ENCODE data around the gene PIP5K1C. TPM values are rescaled to one million over a fixed set of nuclear protein-coding genes. Genes with fewer than 3 reads are reported as not detected.

PIP5K1C gene
- total RNA-seq, 2 donors from 2014 or later: 16.6 to 30.7 TPM

DNA sequence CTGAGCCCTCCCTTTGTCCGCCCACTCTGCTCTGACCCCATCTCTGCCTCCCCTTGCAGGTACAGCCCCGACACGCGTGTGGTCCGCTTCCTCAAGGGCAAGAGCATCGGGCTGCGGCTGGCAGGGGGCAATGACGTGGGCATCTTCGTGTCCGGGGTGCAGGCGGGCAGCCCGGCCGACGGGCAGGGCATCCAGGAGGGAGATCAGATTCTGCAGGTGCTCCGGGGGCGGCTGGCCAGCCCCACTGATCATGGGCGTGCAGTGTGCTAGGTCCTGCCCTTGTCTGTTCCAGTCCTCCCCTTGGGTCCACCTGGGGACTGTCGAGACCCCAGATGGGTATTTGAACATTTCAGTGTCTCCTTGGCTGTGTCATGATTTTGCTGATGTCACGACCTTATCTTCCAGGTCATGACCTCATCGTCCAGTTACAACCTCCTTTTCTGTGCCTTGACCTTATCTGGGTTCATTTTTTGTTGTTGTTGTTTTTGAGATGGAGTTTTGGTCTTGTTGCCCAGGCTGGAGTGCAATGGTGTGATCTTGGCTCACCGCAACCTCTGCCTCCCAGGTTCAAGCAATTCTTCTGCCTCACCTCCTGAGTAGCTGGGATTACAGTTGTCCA is 35.9 kb upstream of the PIP5K1C start:
- no peak for TF ChIP-seq POLR2A (IDR thresholded peaks at IDR 0.05)
- TF ChIP-seq, protein P1, sequence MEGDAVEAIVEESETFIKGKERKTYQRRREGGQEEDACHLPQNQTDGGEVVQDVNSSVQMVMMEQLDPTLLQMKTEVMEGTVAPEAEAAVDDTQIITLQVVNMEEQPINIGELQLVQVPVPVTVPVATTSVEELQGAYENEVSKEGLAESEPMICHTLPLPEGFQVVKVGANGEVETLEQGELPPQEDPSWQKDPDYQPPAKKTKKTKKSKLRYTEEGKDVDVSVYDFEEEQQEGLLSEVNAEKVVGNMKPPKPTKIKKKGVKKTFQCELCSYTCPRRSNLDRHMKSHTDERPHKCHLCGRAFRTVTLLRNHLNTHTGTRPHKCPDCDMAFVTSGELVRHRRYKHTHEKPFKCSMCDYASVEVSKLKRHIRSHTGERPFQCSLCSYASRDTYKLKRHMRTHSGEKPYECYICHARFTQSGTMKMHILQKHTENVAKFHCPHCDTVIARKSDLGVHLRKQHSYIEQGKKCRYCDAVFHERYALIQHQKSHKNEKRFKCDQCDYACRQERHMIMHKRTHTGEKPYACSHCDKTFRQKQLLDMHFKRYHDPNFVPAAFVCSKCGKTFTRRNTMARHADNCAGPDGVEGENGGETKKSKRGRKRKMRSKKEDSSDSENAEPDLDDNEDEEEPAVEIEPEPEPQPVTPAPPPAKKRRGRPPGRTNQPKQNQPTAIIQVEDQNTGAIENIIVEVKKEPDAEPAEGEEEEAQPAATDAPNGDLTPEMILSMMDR (IDR thresholded peaks at IDR 0.05): no peak
- intact Hi-C loops (cut with DNase I): no loop called here
- DNase-seq (no peak), ATAC-seq (no peak)
- WGBS, 2 donors: 91 to 93% methylated on average over 12 to 21 of the region's 21 CpGs
- Histone ChIP-seq H3K27ac (no peak overlapping the region), H3K4me1 (no peaks in the 10 kb centered on the region), H3K36me3 (replicated peaks in 1 of 2; ENCODE audit: insufficient read depth in 1 of 2, low read depth in 2 of 2) (peaks cover 0 to 3% of the 10 kb centered on the region in 2 donors), H3K27me3 (no peaks in the 10 kb centered on the region), H3K9me3 (no peaks in the 10 kb centered on the region), H3K4me3 (no peak overlapping the region)

DNA sequence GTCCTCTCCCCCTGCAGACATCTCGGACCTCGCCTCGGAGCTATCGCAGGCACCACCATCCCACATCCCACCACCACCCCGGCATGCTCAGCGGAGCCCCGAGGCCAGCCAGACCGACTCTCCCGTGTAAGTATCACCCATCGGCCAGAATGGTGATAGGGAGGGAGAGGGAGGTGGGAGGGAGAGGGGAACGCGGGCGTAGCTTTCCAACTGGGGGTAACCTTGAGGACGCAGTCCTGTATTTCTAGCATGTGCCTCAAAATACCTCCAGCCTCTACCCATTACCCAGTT is 34.0 kb upstream of the PIP5K1C start:
- Histone ChIP-seq H3K4me1 (no peaks in the 10 kb centered on the region), H3K4me3 (no peak overlapping the region), H3K27me3 (no peaks in the 10 kb centered on the region), H3K36me3 (replicated peaks in 1 of 2; ENCODE audit: insufficient read depth in 1 of 2, low read depth in 2 of 2) (peaks cover 0 to 3% of the 10 kb centered on the region in 2 donors), H3K27ac (no peak overlapping the region), H3K9me3 (no peaks in the 10 kb centered on the region)
- 92 to 97% methylated on average over 12 to 14 of the region's 14 CpGs for WGBS, 2 donors
- intact Hi-C loops (cut with DNase I): no loop called here
- no peak for TF ChIP-seq POLR2A (IDR thresholded peaks at IDR 0.05)
- TF ChIP-seq, protein P1 (IDR thresholded peaks at IDR 0.05): no peak
- ATAC-seq: no peak
- no peak for DNase-seq

DNA sequence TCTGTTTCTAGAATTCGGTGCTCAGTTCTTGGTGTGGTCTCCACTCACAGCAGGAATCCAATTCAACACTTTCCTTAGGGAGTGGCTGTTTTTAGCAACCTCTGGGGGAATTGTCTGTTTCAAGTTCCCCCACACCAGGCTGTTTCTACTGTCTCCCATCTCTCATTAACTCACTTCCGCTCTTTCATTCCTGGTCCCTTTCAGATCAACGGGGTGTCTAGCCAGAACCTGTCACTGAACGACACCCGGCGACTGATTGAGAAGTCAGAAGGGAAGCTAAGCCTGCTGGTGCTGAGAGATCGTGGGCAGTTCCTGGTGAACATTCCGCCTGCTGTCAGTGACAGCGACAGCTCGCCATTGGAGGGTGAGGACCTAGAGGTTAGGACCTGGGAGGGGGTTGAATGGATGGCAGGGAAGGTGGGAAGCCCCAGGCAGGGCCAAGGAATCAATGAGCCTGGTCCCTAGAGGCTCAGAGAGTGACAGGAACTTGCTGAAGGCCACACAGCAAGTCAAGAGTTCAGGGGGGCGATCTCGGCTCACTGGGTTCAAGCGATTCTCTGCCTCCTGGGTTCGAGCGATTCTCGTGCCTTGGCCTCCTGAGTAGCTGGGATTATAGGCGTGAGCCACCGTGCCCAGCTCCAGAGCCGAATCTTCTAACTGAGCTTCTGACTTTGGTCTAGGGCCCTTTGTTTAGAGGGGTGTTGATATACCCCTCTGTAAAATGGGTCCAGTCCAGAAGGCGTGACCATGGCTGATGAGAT is 33.5 kb upstream of the PIP5K1C start:
- no peak for TF ChIP-seq POLR2A (IDR thresholded peaks at IDR 0.05)
- TF ChIP-seq, protein P1 (IDR thresholded peaks at IDR 0.05): no peak
- intact Hi-C loops (cut with DNase I): no loop called here
- no peak for DNase-seq
- Histone ChIP-seq H3K4me3 (no peak overlapping the region), H3K4me1 (no peaks in the 10 kb centered on the region), H3K27me3 (no peaks in the 10 kb centered on the region), H3K36me3 (replicated peaks in 1 of 2; ENCODE audit: insufficient read depth in 1 of 2, low read depth in 2 of 2) (peaks cover 0 to 3% of the 10 kb centered on the region in 2 donors), H3K9me3 (no peaks in the 10 kb centered on the region), H3K27ac (no peak overlapping the region)
- 85 to 89% methylated on average over 18 to 20 of the region's 20 CpGs for WGBS, 2 donors
- ATAC-seq: no peak

DNA sequence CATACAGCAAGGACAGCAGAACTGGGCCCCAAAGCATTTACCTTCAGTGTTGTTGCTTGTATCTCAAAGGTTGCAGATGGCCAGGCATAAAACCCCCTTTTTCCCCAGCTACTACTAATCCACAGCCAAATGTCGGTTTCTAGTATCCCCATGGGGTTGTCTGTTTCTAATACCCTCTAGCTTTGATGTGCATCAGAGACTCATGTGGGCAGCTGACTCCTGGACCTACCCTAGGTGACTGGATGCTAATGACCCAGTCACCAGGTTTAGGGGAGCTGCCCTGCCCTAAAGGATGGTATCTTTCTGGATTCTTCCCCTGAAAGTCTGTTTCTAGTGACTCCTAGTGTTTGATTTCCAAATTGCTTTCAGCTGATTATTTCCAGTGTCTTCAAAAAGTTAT is 31.8 kb upstream of the PIP5K1C start:
- Histone ChIP-seq H3K27me3 (no peaks in the 10 kb centered on the region), H3K27ac (no peak overlapping the region), H3K9me3 (no peaks in the 10 kb centered on the region), H3K4me1 (no peaks in the 10 kb centered on the region), H3K4me3 (no peak overlapping the region), H3K36me3 (replicated peaks in 1 of 2; ENCODE audit: insufficient read depth in 1 of 2, low read depth in 2 of 2) (peaks cover 0 to 3% of the 10 kb centered on the region in 2 donors)
- intact Hi-C loops (cut with DNase I): no loop called here
- 82% methylated on average over 1 of the region's 1 CpG; no CpG with 5 or more reads in 1 of the 2 donors for WGBS, 2 donors
- ATAC-seq (no peak), DNase-seq (no peak)
- TF ChIP-seq, protein P1 (IDR thresholded peaks at IDR 0.05): no peak
- no peak for TF ChIP-seq POLR2A (IDR thresholded peaks at IDR 0.05)

Measured in body of pancreas (tissue), 4 donors.